ENCODE data around the gene ZBTB7C.

- no peak for TF ChIP-seq CTCF (IDR thresholded peaks at IDR 0.05)
- no peak for TF ChIP-seq POLR2A (IDR thresholded peaks at IDR 0.05)
- no peak for TF ChIP-seq EP300 (IDR thresholded peaks at IDR 0.05)
Observed at GRCh38 chr18:48213791-48214190, 195.4 kb downstream of the ZBTB7C start.
